GM19324 (cell line): ENCODE data around the gene C11orf58.

Experiments
- ATAC-seq: cut with Tn5 transposase; IDR thresholded peaks from one replicate; pipeline ENCODE4 v1.9.1; 2021; ENCODE audit warnings: mild to moderate bottlenecking, moderate library complexity; ENCODE audit not compliant: unreplicated experiment, low FRiP score

C11orf58 gene

GRCh38 chr11:16783321-16783801 is 44.9 kb downstream of the C11orf58 start:
- ATAC-seq: no peak

- ATAC-seq: no peak
Observed at GRCh38 chr11:16784097-16784496, 45.6 kb downstream of the C11orf58 start.

- ATAC-seq: no peak
Observed at GRCh38 chr11:16784666-16785065, 46.2 kb downstream of the C11orf58 start.

GRCh38 chr11:16785520-16786128 is 47.2 kb downstream of the C11orf58 start:
- peak; percentile 60 for ATAC-seq

- no peak for ATAC-seq
Observed at GRCh38 chr11:16786131-16786530, 47.7 kb downstream of the C11orf58 start.

GRCh38 chr11:16787035-16787742 is 48.7 kb downstream of the C11orf58 start:
- ATAC-seq: no peak

GRCh38 chr11:16788141-16789062 is 50.0 kb downstream of the C11orf58 start:
- ATAC-seq: no peak

GRCh38 chr11:16789063-16789420 is 50.6 kb downstream of the C11orf58 start:
- no peak for ATAC-seq

- no peak for ATAC-seq
Observed at GRCh38 chr11:16789560-16790485, 51.4 kb downstream of the C11orf58 start.

GRCh38 chr11:16790486-16791190 is 52.2 kb downstream of the C11orf58 start:
- no peak for ATAC-seq

- no peak for ATAC-seq
Observed at GRCh38 chr11:16791191-16791961, 52.9 kb downstream of the C11orf58 start.

GRCh38 chr11:16792426-16792825 is 54.0 kb downstream of the C11orf58 start:
- no peak for ATAC-seq

- ATAC-seq: no peak
Observed at GRCh38 chr11:16793009-16793408, 54.6 kb downstream of the C11orf58 start.

- ATAC-seq: no peak
Observed at GRCh38 chr11:16793511-16793910, 55.1 kb downstream of the C11orf58 start.

GRCh38 chr11:16794047-16794818 is 55.8 kb downstream of the C11orf58 start:
- ATAC-seq: no peak

GRCh38 chr11:16795146-16795545 is 56.7 kb downstream of the C11orf58 start:
- no peak for ATAC-seq

- ATAC-seq: no peak
Observed at GRCh38 chr11:16796311-16796710, 57.9 kb downstream of the C11orf58 start.

GRCh38 chr11:16797776-16798175 is 59.3 kb downstream of the C11orf58 start:
- no peak for ATAC-seq
